Mammary epithelial cell (primary cell): ENCODE data around the gene CYP26C1.

Experiments
- EZH2 ChIP-seq: IDR thresholded peaks from 2 replicates; pipeline ENCODE4 v1.6.1; 2012; ENCODE audit warnings: low read length, inconsistent platforms, borderline replicate concordance
- TF ChIP-seq, protein P1 (sequence below), 2 donors: IDR thresholded peaks in 1 of 2; conservative IDR thresholded peaks in 1 of 2; 2 replicates each; pipeline ENCODE4 v1.5.1; 2011 to 2012; ENCODE audit warnings: inconsistent platforms in 2 of 2, low read length in 2 of 2, mild to moderate bottlenecking in 2 of 2, control low read depth in 1 of 2, low read depth in 1 of 2; ENCODE audit not compliant: insufficient read depth in 1 of 2; ENCODE audit errors: extremely low read depth in 1 of 2

DNA sequence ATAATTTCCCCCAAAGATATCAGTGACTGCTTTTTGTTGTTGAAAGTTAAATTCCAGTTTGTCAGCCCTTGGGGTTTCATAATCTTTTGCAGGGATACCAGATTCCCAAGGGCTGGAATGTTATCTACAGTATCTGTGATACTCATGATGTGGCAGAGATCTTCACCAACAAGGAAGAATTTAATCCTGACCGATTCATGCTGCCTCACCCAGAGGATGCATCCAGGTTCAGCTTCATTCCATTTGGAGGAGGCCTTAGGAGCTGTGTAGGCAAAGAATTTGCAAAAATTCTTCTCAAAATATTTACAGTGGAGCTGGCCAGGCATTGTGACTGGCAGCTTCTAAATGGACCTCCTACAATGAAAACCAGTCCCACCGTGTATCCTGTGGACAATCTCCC is 16.3 kb downstream of the CYP26C1 start:
- TF ChIP-seq, protein P1, sequence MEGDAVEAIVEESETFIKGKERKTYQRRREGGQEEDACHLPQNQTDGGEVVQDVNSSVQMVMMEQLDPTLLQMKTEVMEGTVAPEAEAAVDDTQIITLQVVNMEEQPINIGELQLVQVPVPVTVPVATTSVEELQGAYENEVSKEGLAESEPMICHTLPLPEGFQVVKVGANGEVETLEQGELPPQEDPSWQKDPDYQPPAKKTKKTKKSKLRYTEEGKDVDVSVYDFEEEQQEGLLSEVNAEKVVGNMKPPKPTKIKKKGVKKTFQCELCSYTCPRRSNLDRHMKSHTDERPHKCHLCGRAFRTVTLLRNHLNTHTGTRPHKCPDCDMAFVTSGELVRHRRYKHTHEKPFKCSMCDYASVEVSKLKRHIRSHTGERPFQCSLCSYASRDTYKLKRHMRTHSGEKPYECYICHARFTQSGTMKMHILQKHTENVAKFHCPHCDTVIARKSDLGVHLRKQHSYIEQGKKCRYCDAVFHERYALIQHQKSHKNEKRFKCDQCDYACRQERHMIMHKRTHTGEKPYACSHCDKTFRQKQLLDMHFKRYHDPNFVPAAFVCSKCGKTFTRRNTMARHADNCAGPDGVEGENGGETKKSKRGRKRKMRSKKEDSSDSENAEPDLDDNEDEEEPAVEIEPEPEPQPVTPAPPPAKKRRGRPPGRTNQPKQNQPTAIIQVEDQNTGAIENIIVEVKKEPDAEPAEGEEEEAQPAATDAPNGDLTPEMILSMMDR (conservative IDR thresholded peaks at IDR 0.05 in 1 of 2, IDR thresholded peaks at IDR 0.05 in 1 of 2; ENCODE audit: extremely low read depth in 1 of 2, insufficient read depth in 1 of 2, low read depth in 1 of 2, low read length in 2 of 2), result no peak
- no peak for TF ChIP-seq EZH2
